Brain microvascular endothelial cell (primary cell): ENCODE results near the gene FGGY.

Experiments used
- DNase-seq: peaks from one replicate; pipeline ENCODE4 v3.0.0-alpha.2; 2020
- H3K27ac ChIP-seq: fragments of 250-450 bp; sonication (Bioruptor Pico); 2 replicates; pipeline ENCODE4 v1.5.1; 2020; ENCODE audit warnings: mild to moderate bottlenecking, moderate library complexity
- H3K27me3 ChIP-seq: fragments of 250-450 bp; sonication (Bioruptor Pico); replicated peaks from 2 replicates; pipeline ENCODE4 v1.5.1; 2020; ENCODE audit warnings: mild to moderate bottlenecking
- H3K36me3 ChIP-seq: fragments of 250-450 bp; sonication (Bioruptor Pico); replicated peaks from 2 replicates; pipeline ENCODE4 v1.5.1; 2020; ENCODE audit warnings: mild to moderate bottlenecking
- H3K4me3 ChIP-seq: 2 replicates; pipeline ENCODE4 v1.5.1; 2011; ENCODE audit warnings: low read depth, mild to moderate bottlenecking, control low read depth, low read length, moderate library complexity
- in situ Hi-C: cut with HindIII; loops from 2 replicates; pipeline ENCODE4 v1.10.0; 2017; ENCODE audit warnings: low sequenced_read_pairs, low pct_ligation_motif_present
- TF ChIP-seq, protein P1 (sequence below): IDR thresholded peaks from 2 replicates; pipeline ENCODE4 v1.5.1; 2011; ENCODE audit warnings: low read depth, mild to moderate bottlenecking, moderate library complexity, low read length, control low read depth, inconsistent platforms; ENCODE audit errors: missing control alignments

The FGGY gene

DNA sequence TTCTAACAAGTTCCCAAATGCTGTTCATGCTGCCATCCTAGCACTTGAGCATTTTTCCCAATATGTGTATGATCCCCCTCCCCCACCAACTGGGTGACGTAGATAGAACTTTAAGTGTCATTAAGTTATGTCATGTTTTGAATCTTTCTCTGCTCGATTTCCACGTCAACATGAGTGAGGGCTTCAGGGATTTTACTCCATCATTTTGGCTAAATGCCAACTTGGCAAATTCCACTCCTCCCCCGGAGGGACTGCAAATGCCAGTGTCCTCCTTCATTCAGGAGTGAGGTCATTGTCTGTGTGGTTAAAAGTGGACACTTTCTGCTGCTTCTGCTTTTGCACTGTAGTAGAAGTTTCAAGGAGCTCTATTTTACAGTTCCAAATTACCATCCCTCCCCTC is 201.7 kb downstream of the FGGY start:
- Histone ChIP-seq H3K36me3 (no peaks in the 10 kb centered on the region), H3K27ac (no peak overlapping the region), H3K27me3 (no peaks in the 10 kb centered on the region), H3K4me3 (no peak overlapping the region)
- in situ Hi-C loops = no loop called here
- TF ChIP-seq, protein P1, sequence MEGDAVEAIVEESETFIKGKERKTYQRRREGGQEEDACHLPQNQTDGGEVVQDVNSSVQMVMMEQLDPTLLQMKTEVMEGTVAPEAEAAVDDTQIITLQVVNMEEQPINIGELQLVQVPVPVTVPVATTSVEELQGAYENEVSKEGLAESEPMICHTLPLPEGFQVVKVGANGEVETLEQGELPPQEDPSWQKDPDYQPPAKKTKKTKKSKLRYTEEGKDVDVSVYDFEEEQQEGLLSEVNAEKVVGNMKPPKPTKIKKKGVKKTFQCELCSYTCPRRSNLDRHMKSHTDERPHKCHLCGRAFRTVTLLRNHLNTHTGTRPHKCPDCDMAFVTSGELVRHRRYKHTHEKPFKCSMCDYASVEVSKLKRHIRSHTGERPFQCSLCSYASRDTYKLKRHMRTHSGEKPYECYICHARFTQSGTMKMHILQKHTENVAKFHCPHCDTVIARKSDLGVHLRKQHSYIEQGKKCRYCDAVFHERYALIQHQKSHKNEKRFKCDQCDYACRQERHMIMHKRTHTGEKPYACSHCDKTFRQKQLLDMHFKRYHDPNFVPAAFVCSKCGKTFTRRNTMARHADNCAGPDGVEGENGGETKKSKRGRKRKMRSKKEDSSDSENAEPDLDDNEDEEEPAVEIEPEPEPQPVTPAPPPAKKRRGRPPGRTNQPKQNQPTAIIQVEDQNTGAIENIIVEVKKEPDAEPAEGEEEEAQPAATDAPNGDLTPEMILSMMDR = no peak
- DNase-seq = no peak

DNA sequence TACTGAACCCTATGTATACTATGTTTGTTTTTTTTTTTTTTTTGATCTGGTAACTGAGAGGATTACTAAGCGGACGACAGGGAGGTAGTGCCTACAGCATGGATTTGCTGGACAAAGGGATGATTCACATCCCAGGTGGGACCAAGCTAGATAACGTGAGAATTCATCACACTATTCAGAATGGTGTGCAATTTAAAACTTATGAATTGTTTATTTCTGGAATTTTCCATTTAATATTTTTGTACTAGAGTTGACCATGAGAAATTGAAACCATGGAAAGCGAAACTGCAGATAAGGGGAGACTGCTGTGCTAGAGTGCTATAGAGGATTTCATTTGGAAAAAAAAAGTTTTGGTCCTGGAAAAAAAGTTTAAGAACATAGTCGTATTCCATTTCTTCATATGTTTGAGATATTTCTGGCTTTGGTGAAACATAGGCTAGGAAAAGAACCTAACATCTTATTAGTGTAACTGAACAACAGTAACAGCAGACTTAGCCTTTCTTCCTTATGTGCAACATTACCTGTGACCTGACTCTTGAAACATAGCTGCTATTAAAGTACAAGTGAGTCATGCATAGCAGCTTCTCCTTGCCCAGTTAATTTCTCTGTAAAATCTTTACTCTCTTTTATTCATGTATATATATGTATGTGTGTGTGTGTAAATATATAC is 202.5 kb downstream of the FGGY start:
- TF ChIP-seq, protein P1 = no peak
- Histone ChIP-seq H3K36me3 (no peaks in the 10 kb centered on the region), H3K27me3 (no peaks in the 10 kb centered on the region), H3K4me3 (no peak overlapping the region), H3K27ac (no peak overlapping the region)
- in situ Hi-C loops = no loop called here
- DNase-seq = no peak

DNA sequence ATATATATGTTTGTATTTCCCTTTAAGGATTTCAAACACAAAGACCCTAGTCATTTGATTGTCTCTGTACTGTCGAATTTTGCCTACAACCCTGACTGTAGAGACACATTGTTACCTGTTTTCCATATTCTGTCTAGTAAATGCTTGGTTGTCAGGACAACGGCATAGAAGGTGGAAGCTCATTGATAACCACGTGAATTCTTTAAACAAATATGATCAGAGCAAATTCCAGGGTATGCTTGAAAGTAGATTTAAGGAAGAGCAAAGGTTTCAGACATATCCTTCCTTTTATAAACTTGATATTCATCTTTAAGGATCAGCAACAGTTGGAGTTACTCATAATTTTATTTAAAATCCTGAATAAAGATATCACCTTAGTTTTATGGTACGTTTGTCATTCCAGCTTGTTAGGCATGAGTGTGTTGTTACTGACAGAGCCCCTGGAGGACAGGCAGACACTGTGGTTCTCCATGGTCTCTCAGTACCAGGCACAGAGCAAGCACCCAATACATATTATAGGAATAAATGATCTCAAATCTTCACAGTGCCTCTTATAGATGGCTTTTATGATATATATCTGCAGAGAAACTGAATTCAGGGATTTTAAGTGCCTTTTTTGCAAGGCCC is 203.2 kb downstream of the FGGY start:
- Histone ChIP-seq H3K27ac (no peak overlapping the region), H3K27me3 (no peaks in the 10 kb centered on the region), H3K4me3 (no peak overlapping the region), H3K36me3 (no peaks in the 10 kb centered on the region)
- in situ Hi-C loops = no loop called here
- TF ChIP-seq, protein P1 = no peak
- no peak for DNase-seq

DNA sequence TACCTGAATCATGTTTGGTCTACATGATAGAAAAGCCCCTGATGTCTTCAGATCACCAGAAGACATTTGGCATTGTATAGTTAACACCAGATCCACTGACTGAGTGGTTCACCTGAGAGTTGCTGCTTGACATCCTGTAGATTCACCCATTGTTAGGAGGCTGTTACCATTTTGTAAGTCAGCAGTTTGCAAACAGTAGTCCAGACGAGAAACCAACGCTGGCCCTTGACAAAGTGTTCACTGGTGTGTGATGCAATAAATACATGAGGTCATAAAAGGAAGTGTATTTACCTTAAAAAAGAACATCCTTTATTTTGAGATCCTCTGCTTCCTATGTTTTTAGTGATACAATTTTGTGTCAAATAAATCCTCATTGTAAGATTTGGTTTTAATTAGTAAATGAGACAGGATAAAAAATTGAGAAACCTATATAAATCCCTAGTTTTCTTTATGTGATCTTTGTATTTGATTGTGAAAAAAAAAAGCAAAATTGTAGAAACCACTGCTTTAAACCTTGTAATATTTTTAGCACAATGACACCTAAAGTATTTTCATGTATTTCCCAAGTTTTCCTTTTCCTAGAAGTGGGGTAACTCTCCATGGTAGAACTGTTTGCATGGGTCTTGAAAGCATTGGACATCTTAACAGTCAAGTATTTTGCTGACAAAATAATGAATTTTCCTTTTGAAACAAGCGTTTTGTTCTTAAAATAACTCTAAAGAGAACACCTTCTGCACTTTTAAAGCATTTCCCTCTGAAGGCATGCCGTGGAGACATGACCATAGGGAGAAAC is 204.3 kb downstream of the FGGY start:
- TF ChIP-seq, protein P1 = no peak
- Histone ChIP-seq H3K27me3 (no peaks in the 10 kb centered on the region), H3K27ac (no peak overlapping the region), H3K36me3 (no peaks in the 10 kb centered on the region), H3K4me3 (no peak overlapping the region)
- in situ Hi-C loops = no loop called here
- no peak for DNase-seq

DNA sequence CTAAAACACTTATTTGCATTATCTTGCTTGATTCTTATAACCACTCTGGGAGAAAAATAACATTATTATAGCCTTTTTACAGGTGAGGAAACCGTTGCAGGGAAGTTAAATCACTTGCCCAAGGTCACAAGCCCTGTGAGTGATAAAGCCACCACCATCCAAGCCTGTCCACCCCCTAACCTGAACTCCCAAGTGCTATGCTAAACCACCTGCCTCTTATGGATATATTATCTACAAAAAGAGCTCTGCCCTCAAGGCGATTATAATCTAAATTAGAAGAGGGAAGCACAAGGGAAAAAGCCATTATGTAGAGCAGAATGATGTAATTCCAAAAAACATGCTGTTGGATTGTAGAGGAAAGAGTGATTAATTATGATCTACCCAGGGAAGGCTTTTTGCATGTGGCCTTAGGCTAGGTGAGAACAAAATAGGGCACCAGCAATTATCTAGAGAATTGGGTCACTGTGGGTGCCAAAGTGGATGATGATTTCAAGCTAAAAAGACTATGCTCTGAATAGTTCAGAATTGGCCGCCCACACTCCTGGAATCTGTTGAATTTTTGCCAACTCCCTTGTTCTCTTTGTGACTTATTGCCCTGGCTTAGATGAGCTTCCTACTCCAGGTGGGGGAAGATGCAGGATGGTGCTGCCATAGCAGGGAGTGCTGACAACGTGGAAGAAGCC is 205.3 kb downstream of the FGGY start:
- H3K27ac ChIP-seq = no peak overlapping the region
- no peak for DNase-seq
- TF ChIP-seq, protein P1 = no peak
- no peaks in the 10 kb centered on the region for H3K27me3 ChIP-seq
- H3K4me3 ChIP-seq = no peak overlapping the region
- H3K36me3 ChIP-seq = no peaks in the 10 kb centered on the region
- in situ Hi-C loops = no loop called here
